Measurements from ENCODE around the gene TXNDC15. TPM values are rescaled to one million over a fixed set of nuclear protein-coding genes. Genes with fewer than 3 reads are reported as not detected.

TXNDC15 gene
- total RNA-seq, 1 donor from 2014 or later, result 30.2 TPM

GRCh38 chr5:134913795-134914194 lies 39.6 kb downstream of the TXNDC15 start:
- ATAC-seq (no peak), DNase-seq (ENCODE audit: low spot score) (no peak)

DNA sequence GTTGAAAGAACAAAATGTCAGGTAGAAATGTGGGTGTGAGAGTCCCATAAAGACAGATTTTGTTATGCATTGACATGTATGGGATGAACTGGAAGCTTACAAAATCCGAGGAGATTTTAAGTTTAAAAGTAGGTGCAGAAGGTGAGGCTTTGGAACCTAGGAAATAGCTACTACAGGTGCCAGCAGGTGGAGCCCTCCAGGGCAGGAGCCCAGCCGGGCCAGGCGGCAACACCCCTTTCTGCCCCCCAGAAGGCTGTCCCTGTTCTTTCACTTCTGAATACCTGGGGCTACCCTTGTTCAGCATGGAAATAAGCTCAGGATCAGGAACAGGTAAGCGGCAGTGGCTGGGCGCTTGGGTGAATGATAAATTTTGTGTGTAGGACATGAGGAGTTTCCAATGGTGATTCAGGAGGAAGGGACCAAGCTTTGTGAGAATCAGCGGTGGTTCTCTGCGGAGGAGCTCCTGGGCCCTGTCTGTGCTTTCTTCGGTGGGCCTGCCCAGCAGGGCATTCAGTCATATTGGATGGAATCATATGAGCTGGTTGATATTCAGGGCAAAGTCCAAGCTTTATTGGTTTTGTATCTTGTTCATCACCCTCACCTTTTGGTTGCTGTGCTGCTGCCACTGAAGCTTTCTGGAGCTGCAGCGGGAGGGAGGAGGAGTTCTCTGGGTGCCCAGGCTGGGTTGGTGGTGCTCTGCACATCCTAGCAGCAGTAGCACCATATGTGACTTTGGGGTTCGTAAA lies 43.1 kb downstream of the TXNDC15 start:
- DNase-seq (ENCODE audit: low spot score), result no peak
- ATAC-seq, result peak; percentile 63

- no peak for DNase-seq (ENCODE audit: low spot score)
- no peak for ATAC-seq
Measured at GRCh38 chr5:134918861-134919260, 44.7 kb downstream of the TXNDC15 start.

- DNase-seq (ENCODE audit: low spot score) (no peak), ATAC-seq (no peak)
Measured at GRCh38 chr5:134920848-134921575, 46.8 kb downstream of the TXNDC15 start.

DNA sequence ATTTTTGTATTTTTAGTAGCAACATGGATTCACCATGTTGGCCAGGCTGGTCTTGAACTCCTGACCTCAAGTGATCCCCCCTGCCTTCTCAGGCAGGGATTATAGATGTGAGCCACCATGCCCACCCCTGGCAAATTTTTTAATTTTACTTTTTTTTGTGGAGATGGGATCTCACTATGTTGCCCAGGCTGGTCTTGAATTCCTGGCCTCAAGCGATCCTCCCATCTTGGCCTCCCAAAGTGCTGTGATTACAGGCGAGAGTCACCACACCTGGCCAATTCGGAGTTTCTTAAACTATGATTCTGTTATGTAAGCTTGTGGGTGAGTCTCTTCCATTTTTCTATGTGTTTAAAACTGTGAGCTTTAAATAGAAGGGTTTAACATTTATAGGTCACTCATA lies 58.3 kb downstream of the TXNDC15 start:
- no peak for DNase-seq (ENCODE audit: low spot score)

GRCh38 chr5:134934202-134934601 lies 60.0 kb downstream of the TXNDC15 start:
- no peak for DNase-seq (ENCODE audit: low spot score)

More for the DNA sequence above, 58.3 kb downstream of the TXNDC15 start:
- no peak for ATAC-seq

GRCh38 chr5:134935711-134936602 lies 61.8 kb downstream of the TXNDC15 start:
- ATAC-seq, result no peak
- no peak for DNase-seq (ENCODE audit: low spot score)

More at GRCh38 chr5:134934202-134934601, 60.0 kb downstream of the TXNDC15 start:
- no peak for ATAC-seq

DNA sequence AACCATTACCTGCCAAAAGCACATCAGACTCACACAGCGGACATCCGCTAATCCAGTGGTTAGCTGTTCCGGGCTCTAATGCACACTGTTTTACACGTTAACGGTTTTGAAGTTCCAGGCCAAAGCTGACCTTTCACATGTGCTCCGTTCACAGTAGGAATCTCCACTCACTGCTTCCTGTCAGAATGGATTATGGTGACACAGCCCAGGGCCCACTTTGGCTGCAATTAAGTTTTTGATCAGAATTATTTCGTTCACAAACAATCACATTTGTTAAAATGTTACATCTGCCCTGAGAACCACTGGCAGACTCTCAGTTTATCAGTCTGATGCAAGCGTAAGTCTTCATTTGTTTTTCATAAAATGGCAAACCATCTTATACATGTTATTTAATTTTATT lies 63.4 kb downstream of the TXNDC15 start:
- ATAC-seq (no peak), DNase-seq (ENCODE audit: low spot score) (no peak)

- DNase-seq (ENCODE audit: low spot score), result no peak
Measured at GRCh38 chr5:134938030-134938429, 63.9 kb downstream of the TXNDC15 start.

GRCh38 chr5:134939500-134939899 lies 65.3 kb downstream of the TXNDC15 start:
- no peak for ATAC-seq
- no peak for DNase-seq (ENCODE audit: low spot score)

More at GRCh38 chr5:134938030-134938429, 63.9 kb downstream of the TXNDC15 start:
- no peak for ATAC-seq

DNA sequence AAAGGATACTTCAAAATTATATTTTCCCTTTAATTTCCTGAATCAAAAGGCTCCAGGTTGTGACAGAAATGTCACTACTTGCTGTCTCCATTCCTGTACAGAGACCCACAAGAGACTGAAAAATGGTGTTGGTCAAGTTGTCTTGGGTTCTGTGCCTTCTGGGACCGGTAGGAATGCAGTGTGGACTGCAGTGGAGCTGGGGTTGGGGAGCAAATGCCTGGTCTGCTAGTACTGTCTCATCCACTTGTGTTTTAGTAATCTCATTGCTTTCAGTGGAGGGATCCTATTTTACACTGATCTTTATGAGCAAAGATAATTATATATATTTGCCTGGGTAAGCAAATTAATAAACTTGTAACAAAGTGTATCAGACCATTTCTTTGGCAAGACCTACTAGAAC lies 69.4 kb downstream of the TXNDC15 start:
- ATAC-seq (no peak), DNase-seq (ENCODE audit: low spot score) (no peak)

DNA sequence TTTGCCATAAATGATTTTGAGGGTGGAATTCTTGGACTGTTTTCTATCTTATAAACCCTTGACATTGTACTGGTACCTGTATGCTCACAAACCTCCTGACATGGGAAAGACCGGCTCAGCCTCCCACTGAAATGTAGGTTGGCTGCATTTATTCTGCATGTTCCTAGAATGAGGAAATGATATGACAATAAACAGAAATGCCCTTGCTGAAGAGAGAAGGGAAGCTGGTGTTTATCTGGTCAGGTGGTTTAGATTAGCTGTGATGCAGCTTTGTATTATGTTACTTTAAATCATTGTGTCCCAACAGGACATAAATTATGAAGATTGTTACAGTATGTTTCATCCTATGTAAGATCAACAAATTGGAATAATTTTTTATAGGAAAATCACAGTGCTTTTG lies 70.5 kb downstream of the TXNDC15 start:
- no peak for ATAC-seq
- DNase-seq (ENCODE audit: low spot score), result no peak

DNA sequence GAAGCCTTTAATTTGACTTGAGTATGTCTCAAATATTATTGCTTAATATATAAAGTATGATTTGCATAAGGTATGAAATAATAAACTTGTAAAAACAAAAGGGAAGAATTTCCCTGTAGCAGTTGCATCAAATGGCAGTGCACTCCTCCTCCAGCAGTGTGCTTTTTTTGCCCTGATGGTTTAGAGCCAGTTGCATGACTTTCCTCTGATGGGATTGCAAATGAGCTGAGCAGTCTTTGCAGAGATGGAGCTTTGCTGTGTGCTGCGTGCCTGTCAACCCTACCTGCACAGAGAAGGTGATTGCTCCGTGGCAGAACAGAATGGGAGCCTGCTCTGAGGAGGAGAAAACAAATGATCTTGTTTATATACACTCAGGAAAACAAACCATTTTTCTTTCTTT lies 70.9 kb downstream of the TXNDC15 start:
- DNase-seq (ENCODE audit: low spot score), result no peak
- ATAC-seq, result no peak

GRCh38 chr5:134948911-134949310 lies 74.7 kb downstream of the TXNDC15 start:
- ATAC-seq (no peak), DNase-seq (ENCODE audit: low spot score) (no peak)

GRCh38 chr5:134949316-134949715 lies 75.1 kb downstream of the TXNDC15 start:
- DNase-seq (ENCODE audit: low spot score) (no peak), ATAC-seq (no peak)

Other genes with a start within 250 kb of the TXNDC15 start
- gene SAR1B, start 241.5 kb upstream of the TXNDC15 start, total RNA-seq, result 168 TPM
- gene SEC24A, start 225.6 kb upstream of the TXNDC15 start, total RNA-seq, result 31.4 TPM
- 10.5 TPM for gene CAMLG, start 135.8 kb upstream of the TXNDC15 start, total RNA-seq
- gene DDX46, start 115.6 kb upstream of the TXNDC15 start, total RNA-seq, result 19.0 TPM
- gene C5orf24, start 28.4 kb upstream of the TXNDC15 start, total RNA-seq, result 25.9 TPM
- 10.6 TPM for gene PCBD2, start 30.8 kb downstream of the TXNDC15 start, total RNA-seq
- gene CATSPER3, start 93.5 kb downstream of the TXNDC15 start, total RNA-seq, result 0.86 TPM
- gene PITX1, start 159.9 kb downstream of the TXNDC15 start, total RNA-seq, result 0.40 TPM